HG03457 (cell line): ENCODE measurements around the gene CLRN3.
A peak's percentile ranks its signal among the peaks of the same experiment; 100 is the strongest.

ENCODE experiments used
- ATAC-seq: cut with Tn5 transposase; IDR thresholded peaks from one replicate; pipeline ENCODE4 v1.9.1; 2021; ENCODE audit warnings: moderate number of reproducible peaks; ENCODE audit not compliant: unreplicated experiment

Gene CLRN3

DNA sequence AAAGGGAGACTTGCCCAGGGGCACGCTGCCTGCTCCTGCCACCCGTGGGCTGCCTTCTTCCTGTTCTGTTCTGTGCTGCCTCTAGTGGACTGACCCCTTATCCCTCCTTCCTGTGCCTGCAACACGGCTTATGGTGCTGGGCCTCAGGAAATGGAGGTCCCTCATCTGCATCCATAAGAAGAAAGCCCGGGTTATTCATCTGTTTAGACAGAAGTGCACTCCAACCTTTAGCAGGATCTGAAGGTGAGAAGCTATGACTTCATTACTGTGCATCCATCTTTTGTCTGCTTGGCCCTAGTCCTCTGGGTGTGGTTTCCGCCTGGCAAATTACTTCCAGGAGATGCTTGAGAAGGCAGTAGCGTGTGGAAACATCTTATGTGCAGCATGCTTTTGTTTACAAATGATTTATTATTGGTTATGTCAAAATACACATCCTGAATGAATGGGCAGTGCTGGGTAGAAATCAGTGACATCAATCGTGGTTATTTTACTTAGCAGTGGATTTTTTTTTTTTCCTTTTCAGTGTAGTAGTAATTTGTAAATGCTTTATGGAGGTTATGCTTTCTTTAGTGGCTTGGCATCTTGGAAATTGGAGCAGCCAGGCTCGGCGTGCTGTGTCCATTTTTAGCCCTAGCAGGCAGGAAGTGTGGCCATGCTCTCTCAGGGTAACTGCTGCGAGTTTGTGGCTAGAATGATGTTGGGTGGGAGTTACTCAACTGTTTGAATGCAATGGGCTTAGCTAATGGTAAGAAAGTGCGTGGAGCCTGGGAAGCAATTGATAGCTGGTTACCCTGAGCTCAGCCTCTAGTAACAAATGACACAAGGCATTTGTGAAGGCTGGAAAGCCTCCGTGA is 26.9 kb upstream of the CLRN3 start:
- ATAC-seq = no peak

DNA sequence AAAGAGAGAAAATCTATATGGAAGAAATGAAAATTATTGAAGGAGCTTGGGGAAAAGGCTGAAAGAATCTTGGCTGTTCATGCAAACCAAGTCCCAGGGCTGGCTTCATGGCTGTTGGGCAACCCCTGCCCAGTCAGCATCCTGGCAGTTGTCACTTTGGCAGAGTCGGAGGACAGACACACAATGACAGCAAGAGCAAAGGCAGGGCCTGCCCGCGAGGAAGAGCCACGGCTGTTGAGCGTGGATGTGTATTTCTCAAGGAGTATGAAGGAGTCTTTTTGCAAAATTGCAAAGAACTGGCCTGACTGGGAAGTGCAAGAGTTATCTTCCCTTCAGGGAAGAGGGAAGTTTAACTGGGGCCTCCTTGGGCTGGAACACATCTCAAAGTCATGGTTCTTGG is 25.8 kb upstream of the CLRN3 start:
- ATAC-seq = no peak

DNA sequence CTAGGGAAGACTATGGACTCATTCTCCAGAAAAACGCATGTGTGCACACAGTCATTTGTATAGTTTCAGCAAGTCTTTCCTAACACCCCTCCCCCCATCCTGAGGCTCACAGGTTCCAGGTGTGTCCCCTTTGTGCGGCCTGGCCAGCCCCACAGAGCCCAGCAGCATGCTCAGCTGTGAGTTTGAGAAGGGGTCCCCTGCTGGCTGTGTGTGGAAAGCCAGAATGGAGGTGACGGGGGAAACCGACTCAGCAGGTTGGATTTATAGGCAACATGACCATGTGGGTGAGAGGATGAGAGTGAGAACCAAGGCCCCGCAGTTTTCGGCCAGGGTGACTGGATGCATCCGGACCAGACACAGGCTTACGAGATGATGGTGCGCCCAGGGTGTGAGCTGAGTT is 24.1 kb upstream of the CLRN3 start:
- ATAC-seq = no peak

DNA sequence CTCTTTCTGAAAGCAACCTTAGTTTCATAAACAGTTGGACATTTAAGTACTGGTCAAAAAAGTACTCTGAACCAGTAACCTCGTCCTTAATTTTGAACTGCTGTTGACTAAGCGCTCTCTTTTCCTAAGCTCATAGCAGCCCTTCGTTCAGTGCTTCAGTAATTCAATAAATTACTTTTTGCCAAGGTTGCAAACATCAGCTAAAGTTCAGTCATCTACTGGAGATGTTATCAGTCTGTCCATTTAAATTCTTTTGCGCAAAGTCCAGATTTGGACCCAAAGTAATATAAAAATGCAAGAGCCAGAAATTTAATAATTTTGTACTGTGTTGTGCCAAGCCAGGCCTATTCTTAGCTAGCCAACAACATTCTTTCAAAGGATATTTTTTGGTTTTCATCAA is 22.6 kb upstream of the CLRN3 start:
- no peak for ATAC-seq

DNA sequence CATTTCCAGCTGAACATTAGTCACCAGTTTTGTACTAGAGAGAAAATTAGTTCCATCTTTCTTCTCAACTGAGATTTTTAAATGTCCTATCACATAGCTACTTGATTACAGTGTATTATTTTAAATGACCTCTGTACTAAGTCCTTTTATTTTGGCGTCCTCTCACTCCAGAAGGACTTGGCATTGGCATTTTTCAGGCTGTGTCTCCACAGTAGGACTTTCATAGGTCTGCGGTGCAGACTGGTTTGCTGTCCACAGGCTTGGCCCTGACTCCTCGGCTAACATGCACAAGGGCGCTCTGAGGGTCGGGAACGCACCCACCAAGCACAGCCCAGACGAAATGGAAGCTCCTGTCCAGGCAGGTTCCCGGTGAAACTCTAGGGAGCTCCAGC is 20.6 kb upstream of the CLRN3 start:
- no peak for ATAC-seq

DNA sequence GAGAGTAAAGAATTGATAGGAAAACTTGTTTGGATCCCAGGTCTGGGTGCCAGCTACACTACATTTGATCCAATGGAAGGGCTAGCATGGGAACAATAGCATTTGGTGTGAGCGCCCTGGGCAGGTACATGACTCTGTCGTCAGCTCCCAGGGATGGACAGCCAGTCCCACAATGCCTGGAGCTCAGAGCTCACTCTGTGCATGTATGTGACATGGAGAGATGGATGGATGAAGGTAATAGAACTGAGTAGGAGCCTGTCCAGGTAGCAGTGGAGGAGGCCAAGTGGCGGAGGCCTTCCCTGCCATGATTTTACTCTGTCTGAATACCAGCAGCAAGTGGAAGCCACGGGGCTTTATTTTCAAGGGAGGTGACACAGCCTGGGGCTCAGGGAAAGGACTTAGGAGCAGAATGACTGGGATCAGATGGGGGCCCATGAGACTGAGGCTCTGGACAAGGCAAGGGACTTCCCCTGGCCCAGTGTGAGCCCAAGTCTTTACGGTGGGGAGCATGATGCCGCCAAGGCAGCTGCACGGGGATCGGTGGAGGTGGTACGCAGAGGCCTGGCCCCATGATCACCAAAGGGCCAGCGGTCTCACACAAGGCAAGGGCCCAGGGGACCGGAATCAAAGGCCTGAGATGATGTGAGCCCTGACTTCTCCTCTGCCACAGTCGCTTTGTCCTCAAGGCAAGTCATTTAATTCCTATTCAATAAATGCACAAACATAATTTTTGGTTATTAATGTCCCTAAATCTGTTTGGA is 20.0 kb upstream of the CLRN3 start:
- ATAC-seq = no peak

DNA sequence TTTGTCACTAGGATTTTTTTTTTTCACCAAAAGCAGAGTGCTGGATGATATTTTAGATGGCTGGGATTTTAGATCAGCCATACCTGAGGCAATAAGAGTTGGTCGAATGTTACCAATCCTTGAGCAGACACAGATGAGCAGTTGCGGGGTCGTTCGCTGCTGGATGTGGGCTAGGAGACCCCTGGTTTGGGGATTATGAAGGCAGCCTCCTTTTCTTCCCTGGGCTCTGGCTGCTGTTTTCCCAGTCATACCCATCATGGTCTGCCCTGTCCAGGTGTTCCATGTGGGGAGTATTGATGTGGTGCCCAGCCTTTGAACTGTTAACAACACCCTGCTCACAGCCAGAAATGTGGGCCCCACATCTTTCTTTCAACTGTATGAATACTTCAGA is 19.1 kb upstream of the CLRN3 start:
- ATAC-seq = no peak

DNA sequence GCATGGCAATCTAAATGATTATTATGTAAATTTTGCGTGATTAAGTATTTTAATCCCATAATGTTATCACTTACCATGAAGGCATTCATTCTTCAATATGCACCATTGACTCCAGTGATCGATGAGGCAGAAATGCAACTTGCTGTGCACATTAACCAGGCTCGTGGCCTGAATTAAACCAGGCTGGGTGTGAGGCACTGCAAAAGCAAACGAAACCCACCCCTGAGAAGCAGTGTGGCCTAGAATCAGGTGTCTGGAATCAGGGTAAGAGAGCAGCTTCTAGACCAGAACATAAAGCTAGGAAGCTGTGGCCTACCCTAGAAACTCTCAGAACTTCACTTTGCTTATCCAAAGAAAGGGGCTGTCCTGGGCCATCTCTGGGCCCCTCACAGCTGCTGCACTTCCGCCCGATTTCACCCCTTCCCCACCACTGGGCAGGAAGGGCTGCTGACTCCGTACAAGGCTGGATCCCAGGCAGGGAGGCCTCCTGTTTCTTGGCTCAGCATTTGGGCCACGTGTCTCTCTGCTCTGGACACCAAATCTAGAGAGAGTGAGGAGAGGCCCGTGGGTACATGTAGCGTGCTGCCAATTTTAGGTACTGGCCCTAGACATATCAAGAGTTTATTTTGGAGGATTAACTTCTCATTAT is 18.6 kb upstream of the CLRN3 start:
- ATAC-seq = no peak

DNA sequence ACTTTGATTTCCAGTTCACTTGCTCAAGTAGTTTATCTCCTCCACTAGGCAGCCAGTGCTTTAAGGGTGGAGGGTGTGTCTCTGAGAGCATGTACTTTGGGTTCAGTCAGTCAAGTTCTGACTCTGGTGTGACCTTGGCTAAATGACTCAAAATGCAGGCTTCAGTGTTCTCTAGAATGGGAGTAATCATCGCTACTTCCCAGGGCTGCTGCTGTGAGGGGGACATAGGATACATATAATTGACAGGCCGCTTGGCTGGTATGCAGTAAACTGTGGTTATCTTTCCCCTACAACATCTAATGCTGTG is 17.7 kb upstream of the CLRN3 start:
- ATAC-seq = no peak

DNA sequence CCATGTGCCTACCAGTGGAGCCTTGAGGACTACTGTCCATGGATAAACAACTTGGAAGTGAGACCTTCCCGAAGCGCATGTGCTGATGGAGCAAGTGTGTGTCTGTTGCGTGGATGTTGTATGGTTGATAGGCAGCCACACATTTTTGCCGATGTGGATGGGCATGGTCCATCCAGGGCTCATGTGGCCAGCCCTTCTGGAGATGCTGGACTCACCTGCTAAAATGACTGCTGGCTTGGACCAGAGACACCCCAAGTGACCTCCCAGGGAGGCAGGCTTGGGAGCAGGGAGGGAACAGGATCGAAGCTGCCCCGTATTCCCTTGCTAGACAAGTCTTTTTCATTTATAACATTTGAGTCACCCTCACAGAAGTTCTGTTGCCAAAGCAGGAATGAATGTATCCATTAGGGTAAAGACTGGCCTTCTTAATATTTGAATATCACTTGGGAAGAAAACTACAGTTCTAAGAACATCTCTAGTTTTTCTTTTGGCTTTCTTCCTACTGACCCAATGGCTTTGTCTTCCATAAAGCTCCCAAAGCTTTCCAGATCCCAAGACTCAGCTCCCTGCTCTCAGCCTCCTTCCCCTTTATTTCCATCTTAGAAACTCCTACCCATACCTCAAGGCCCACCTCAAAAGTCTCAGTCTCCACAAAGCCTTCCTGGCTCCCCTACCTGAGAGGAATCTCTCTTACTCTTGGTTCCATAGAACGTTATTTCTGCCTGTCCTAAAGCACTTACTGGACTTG is 17.1 kb upstream of the CLRN3 start:
- ATAC-seq = no peak

DNA sequence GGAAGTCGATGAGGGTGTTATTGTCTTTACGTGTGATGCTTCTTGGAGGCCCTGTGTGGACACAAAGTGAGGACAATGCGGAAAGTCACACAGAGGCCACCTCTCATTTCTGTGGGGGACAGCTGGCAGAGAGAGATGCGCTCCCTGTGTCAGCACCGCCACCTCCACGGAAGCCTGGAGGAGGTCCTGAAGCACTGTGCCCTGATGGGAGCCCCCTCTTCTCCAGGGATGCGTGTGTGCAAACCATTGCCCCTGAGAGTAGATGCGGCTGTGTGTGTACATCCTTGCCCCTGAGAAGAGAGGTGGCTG is 16.2 kb upstream of the CLRN3 start:
- ATAC-seq = no peak

DNA sequence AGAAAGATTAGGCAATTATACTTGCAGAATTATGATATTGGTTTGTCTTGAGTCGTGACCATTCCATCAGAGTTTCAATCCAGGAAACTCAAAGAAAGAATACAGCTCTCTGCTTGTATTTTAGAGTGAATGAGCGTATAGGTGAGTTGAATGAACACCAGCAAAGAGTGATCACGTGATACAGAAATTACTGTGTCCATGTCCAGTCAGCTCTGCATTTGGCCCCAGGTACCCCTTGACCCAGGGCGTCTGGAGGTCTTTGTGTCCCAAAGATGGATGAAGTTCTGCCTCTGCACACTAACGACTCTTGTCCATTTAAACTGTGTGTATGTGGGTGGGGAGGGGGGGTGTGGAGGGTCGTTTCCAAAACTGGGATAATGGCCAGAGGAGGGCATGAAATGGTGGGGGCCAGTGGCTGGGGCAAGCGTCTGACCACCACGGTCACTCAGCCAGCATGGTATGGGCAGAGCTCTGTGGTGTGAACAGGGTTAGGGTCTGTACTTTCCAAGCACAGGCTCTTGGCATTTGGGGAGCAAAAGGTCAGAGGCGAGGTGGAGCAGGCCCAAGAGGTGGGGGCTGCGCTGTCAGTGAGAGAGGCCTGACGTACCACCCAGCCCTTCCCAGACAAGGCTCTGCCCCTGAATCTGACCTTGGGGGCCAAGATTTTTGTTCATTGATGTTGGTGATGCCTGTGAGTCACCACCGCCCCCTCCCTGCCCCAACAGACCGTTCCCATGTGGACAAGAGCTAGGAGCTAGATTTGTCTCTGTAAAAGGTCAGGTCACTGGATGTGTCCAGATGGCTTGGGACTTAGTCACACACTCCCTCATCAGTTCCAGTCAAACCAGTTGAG is 15.6 kb upstream of the CLRN3 start:
- ATAC-seq = no peak

DNA sequence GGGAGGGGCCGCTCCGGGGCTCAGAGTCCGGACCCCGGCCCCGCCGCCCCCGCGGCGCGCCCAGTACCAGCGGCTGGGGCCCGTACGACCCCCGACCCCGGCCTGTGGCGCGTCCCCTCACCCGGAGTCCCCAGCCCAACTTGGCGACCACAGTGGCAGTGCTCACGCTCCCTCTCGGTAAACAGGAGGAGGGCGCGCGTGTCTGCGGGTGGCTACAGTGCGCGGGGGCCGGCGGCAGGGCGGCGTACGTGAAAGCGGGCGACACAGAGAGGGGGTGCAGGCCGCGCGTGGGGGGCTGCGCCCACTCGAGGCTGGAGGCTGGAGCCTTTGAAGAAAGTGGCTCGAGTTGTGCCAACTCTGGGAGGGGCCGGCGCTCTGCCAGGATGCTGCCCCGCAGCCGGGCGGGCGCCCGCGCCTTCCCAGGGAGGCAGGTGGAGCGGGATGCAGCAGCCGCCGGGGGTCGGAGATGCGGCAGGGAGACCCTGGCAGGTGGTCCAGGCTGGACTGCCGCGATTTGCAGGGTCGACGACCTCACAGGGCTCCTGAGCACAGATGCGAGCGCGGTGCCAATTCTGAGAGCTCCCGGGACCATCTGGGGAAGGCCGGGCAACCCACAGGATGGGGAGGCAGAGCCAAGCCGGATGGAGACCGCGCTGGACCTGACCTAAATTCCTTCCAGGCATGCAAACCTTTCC is 14.8 kb upstream of the CLRN3 start:
- no peak for ATAC-seq

DNA sequence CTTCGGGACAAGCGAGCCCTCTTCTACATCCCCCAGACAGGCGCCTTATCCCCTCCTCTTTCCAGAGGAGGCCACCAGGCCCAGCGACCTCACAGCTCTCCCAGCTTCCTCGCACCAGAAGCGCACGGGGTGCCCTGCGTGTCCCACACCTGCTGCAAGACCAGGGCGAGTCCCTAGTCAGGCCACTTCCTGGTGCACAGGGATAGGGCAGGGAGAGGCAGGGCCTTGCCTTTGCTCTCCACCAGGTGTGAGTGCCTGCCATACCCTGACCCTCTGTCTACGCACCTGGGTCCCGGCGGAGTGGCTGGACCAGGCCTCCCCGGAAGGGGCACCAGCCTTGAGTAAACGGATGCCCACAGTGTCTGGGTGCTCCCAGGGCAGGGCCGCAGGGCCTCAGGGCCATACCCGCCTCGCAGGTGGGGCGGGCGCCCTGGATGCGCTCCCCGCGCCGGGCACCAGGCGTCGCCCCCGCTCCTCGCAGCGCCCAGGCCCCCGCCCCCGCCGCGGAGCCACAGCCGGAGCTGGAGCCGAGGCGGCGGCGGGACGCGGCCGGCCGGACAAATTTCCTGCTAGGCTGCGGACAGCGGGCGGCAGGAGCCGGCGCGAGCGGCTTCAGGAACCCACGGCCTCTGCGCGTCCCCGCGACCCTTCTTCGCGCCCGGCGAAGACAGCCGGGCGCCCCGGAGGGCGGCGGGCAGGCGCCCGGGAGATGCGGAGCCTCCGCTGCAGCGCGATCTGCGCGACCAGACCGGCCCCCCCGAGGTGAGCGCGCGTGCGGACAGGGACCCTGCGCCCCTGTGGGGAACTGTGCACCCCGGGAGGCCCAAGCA is 14.0 kb upstream of the CLRN3 start, which contains the start of gene PTPRE:
Gene PTPRE (plus strand): TSS at position 556 of the 830 bp plus-strand sequence. CDS start 133,779 bp downstream, outside the sequence.
- peak; percentile 95 for ATAC-seq

DNA sequence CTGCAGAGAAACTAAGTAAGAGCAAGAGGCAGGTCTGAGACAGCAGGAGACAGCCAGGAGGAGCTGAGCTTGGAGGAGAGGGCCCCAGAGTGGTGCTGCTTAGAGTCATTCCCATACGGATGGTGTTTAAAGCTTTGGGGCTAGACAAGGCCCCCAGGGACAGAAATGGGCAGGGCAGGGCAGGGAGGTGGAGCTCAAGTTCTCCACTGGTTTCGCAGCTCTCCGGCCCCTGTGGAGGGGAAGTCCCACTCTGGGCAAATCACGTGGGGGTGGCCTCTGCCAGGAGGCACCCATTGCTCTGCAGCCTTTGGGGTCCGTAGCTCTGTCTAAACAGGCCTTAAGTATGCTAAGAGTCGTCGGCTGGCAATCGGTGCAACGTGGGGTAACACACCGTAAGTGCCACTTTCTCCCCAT is 13.1 kb upstream of the CLRN3 start:
- no peak for ATAC-seq

DNA sequence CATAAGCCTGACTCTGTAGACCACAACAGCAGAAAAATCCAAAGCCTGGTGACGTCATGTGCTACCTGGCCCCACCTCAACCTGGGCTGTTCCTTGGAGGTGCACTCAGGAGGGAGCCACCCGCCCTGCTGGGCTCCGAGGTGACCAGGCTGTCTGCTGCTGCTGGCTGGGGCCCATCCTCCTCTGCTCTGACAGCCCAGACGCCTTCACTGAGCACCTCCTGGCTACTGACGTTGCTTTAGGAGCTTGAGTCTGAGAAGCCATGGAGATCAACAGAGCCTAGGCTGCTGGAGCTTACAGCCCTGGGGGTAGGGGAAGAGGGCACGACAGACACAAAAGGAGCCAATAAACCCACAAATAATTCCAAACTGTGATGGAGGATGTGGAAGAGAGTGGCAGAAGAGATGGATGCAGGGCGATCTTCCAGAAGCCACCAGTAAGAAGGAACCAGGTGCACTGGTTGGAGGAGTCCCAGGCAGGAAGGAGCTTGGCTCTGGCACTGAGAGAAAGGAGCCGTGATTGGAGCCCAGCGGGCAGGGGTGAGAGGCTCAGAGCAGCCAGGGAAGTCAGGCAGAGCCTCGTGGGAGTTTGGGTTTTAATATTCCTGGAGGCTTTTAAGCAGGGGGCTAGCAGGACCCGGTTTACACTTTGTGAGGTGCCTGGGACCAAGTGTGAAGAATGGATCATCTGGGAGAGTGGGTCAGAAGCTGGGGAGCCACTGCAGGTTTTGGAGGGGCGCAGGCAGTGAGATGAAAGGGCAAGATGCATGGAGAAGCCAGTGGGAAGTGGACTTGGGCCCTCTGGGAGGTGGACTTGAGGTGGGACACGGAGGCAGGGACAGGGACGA is 12.5 kb upstream of the CLRN3 start:
- no peak for ATAC-seq

DNA sequence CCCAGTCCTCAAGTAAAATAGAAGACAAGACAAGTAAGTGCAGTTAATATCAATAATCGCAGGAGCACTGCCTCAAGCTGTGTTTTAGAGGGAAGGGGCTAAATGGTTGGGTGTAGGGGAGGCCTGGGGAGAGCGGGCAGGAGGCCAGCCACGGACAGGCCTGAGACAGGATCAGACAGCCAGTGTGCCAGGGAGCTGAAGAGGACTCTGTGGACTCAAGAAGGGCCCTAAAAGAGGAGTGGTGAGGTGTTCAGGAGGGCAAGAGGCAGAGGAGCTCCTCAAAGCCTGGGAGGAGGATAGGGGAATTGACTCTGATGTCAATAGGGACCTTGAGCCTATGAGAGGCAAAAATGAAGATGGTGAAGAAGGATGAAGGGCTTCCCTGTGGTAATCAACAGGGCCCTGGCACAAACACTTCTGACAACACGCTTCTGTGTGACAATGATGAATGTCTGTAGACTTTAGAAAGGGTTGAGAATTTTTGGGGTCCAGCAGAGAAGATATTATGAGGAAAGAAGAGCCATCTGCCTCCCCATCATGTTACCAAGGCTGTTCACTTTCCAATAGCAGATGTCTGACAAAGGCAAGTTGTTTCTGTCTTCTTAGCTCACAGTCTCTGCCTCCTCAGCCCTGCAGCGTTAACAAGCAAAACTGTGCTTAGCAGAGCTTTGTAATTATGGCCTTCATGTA is 11.7 kb upstream of the CLRN3 start:
- ATAC-seq = no peak

DNA sequence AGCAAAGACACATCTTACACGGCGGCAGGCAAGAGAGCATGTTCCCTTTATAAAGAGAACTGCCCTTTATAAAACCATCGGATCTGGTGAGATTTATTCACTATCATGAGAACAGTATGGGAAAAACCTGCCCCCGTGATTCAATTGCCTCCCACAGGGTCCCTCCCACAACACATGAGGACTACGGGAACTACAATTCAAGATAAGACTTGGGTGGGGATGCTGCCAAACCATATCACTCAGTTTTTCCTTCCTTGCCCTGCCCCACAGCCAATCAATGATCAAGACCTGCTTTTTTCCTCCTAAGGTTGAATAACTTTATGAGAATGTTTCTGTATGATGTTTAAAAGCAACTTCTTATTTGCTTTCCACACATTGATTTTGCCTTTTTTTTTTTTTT is 11.0 kb upstream of the CLRN3 start:
- no peak for ATAC-seq
